Measurements from ENCODE around the gene ADAMTS17.

DNA sequence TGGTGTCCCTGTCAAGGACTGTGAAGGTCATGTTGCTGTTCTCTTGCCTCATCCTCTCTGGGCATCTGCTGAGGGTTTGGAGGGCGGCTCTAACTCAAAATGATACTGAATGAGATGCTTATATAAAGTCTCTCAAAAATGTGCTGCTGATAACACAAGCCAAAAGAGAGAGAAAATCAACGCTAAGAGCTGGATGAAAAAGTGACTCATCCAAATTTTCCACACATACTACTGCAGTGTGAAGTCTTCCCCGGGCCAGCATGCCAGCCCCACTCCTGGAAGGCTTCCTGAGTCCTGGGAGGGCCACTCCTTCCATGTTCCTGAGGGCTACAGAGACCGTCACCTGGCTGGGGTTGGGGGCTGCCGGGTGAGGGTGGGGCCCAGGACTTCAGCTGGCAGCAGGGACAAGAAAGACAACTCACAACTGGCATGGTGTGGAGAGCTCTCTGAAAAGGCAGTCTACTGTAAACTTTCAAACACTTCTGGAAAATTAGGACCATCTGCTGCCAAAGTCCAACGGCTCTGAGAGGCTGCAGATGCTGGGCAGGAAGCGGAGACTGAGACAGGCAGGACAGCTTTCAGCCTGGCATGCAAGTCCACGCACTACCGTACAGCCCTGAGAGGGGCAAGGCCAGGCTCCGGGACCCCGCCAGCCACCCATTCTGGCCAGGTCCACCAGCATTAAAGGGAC, 200.3 kb downstream of the ADAMTS17 start:
- TF ChIP-seq ZNF274 (IDR thresholded peaks at IDR 0.05; ENCODE audit: low read depth, low read length) (no peak), YY1 (IDR thresholded peaks at IDR 0.05; ENCODE audit: insufficient read depth, insufficient read length) (no peak), SUZ12 (IDR thresholded peaks at IDR 0.05; ENCODE audit: extremely low read depth, insufficient read depth, insufficient read length) (no peak)
